Calu3 (cell line): ENCODE results near the gene PLCH2. TPM values are rescaled to one million over a fixed set of nuclear protein-coding genes. Genes with fewer than 3 reads are reported as not detected.

Source experiments
- BruUV-seq: library from RNA; stranded (reverse); fragments of 400-500 nt; replicated peaks from 2 replicates; lab custom pipeline; 2021; lab: Mats Ljungman, UMichigan
- CTCF ChIA-PET: fragments of 300-600 bp; sonication (Branson Sonifier 250); formaldehyde crosslinking; loops from one replicate; lab custom pipeline; 2022; ENCODE audit warnings: antibody characterized with exemption; lab: Charles Lee
- DNase-seq: peaks from one replicate; pipeline ENCODE4 v3.0.0; 2022
- H3K27ac Mint-ChIP-seq: one replicate; pipeline ENCODE4 v1.8.0; 2022; ENCODE audit warnings: mixed read lengths; ENCODE audit not compliant: unreplicated experiment
- H3K27me3 Mint-ChIP-seq: one replicate; pipeline ENCODE4 v1.8.0; 2022; ENCODE audit warnings: mixed read lengths; ENCODE audit not compliant: unreplicated experiment
- H3K36me3 Mint-ChIP-seq: one replicate; pipeline ENCODE4 v1.8.0; 2022; ENCODE audit warnings: mild to moderate bottlenecking, moderate library complexity, mixed read lengths; ENCODE audit not compliant: insufficient read depth, unreplicated experiment
- H3K4me1 Mint-ChIP-seq: one replicate; pipeline ENCODE4 v1.8.0; 2022; ENCODE audit warnings: mild to moderate bottlenecking, low read depth, mixed read lengths; ENCODE audit not compliant: unreplicated experiment
- H3K4me3 Mint-ChIP-seq: one replicate; pipeline ENCODE4 v1.8.0; 2022; ENCODE audit warnings: mild to moderate bottlenecking, low read depth, moderate library complexity, mixed read lengths; ENCODE audit not compliant: unreplicated experiment
- H3K9me3 Mint-ChIP-seq: one replicate; pipeline ENCODE4 v1.8.0; 2022; ENCODE audit warnings: low read depth, mixed read lengths; ENCODE audit not compliant: unreplicated experiment
- CTCF ChIP-seq: fragments of 200-600 bp; IDR thresholded peaks from one replicate; pipeline ENCODE4 v1.8.0; 2022; ENCODE audit warnings: antibody characterized with exemption; ENCODE audit not compliant: unreplicated experiment
- intact Hi-C: fragments of 100-400 bp; cut with micrococcal nuclease; formaldehyde crosslinking; loops from one replicate; pipeline ENCODE4 v1.10.0; 2022; ENCODE audit not compliant: unreplicated experiment
- total RNA-seq: library from RNA; stranded (reverse); gene quantifications from 2 replicates; pipeline ENCODE4 v1.2.3, GENCODE V29; 2022

PLCH2 gene
- total RNA-seq, 1 experiment from 2014 or later = 3.1 TPM

- no peaks in the 10 kb centered on the region for H3K4me1 Mint-ChIP-seq
These were observed 49.5 kb downstream of the PLCH2 start for GRCh38 chr1:2525572-2525919.

DNA sequence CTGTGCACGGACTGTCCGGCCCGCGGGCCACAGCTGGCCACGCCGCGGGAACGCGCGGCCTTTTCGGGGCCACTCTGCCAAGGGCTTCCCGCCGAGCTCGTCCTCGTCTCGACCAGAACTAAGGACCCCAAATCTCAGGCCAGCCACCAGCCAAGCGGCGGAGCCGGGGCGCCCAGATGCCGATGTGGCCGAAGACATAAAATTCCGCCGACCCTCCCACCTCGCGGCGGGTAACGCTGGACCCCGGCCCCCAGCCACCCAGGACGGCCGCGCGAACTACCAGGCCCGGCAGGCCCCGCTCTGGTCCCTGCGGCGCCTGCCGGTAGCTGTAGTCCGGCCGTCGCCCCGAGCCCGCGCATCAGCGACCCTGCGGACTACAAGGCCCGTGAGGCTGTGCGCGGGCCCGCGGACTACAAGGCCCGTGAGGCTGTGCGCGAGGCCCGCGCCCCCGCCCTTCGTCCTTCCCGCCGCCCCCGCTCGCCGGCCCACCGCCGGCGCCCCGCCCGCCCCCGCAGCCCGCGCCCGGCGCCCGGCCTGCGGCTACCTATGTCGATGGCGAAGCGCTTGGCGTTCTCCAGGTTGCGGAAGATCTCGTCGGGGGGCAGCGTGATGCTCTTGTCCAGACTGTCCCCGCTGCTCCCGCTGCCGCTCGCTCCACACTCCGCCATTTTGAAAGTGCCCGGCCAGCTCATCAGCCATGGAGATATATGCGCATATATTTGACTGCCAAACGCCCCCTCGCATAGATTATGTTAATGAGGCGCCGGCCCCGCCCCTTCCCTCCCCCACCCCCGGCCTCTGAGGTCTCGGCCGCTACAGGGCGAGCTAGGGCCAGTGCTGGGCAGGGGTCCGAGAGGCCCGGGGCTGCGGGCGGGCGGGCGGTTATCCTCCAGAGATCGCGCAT is 50.1 kb downstream of the PLCH2 start, which contains the start of gene PANK4:
TSS of gene PANK4 (minus strand) at position 677 of the 904 bp plus-strand sequence. CDS start at position 668, 9 bp downstream.
- peaks cover 26% of the 10 kb centered on the region for H3K36me3 Mint-ChIP-seq
- peak within 1 kb of the TSS; percentile 75 for H3K4me3 Mint-ChIP-seq
- CTCF ChIA-PET = interaction anchor here (0.6 to 1.4 kb wide), 10 partner anchors 9 to 498 kb away, joined by 3 to 10 read pairs (median 5); partner anchors contain the start of genes FAAP20, MORN1 and RER1
- no peaks in the 10 kb centered on the region for H3K9me3 Mint-ChIP-seq
- no TSS peak for BruUV-seq
- no peak within 1 kb of the TSS for H3K27ac Mint-ChIP-seq
- peak; percentile 87 for DNase-seq
- H3K27me3 Mint-ChIP-seq = peaks cover 8% of the 10 kb centered on the region
- H3K4me1 Mint-ChIP-seq = no peaks in the 10 kb centered on the region
- TF ChIP-seq CTCF = no peak
- intact Hi-C loops = no loop called here

More at GRCh38 chr1:2525572-2525919, 49.5 kb downstream of the PLCH2 start:
- H3K4me3 Mint-ChIP-seq = peak overlapping the region; percentile 75
- no peaks in the 10 kb centered on the region for H3K9me3 Mint-ChIP-seq
- no peak for TF ChIP-seq CTCF
- H3K36me3 Mint-ChIP-seq = peaks cover 32% of the 10 kb centered on the region
- CTCF ChIA-PET = interaction anchor here (0.6 to 1.4 kb wide), 5 partner anchors 10 to 430 kb away, joined by 5 to 10 read pairs (median 8); partner anchors contain the start of gene FAAP20
- BruUV-seq = TSS peak; percentile 34
- H3K27me3 Mint-ChIP-seq = peaks cover 1% of the 10 kb centered on the region
- H3K27ac Mint-ChIP-seq = no peak overlapping the region
- intact Hi-C loops = no loop called here
- no peak for DNase-seq

DNA sequence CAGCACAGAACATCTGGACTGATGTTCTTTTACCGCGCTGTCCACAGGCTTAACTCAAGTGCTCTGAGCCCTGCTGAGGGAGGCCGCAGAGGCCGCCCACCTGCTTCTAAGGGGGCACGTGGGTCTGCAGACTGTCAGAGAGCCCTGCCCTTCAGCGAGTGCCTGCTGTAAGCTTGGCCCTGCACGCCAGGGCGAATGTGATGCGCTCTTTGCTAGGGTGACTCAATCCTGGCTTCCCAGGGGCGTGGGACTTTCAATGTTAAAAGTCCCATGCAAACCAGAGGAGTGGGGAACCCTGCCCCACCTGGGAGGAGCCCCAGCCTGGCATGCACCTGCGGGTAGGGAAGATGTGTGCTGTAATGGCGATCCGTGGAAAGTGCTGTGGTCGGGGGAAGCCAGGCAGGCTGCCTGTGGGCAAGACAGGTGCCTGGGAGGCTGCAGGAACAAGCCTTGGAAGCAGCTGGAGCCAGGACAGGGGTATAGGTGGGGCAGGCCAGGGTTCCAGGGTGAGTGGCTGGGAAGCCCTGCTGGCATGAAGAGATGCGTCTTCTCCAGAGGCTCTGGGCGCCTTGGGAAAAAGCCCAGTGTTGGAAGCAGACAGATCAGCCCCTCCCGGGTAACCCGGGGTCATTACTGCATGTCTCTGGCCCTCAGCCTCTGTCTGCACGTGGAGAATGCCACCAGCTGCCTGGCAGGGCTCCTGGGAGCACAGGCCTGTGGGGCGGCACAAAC is 50.9 kb downstream of the PLCH2 start:
- intact Hi-C loops = no loop called here
- Mint-ChIP-seq H3K27ac (no peak overlapping the region), H3K36me3 (peaks cover 24% of the 10 kb centered on the region), H3K4me1 (no peaks in the 10 kb centered on the region), H3K9me3 (no peaks in the 10 kb centered on the region), H3K4me3 (peak overlapping the region; percentile 75), H3K27me3 (peaks cover 12% of the 10 kb centered on the region)
- BruUV-seq = no TSS peak
- CTCF ChIA-PET = interaction anchor here (0.9 to 1.4 kb wide), 5 partner anchors 9 to 328 kb away, joined by 3 to 8 read pairs (median 5); no protein-coding TSS in a partner anchor
- no peak for DNase-seq
- TF ChIP-seq CTCF = no peak

GRCh38 chr1:2527556-2527860 is 51.4 kb downstream of the PLCH2 start:
- no peak overlapping the region for H3K4me3 Mint-ChIP-seq
- CTCF ChIA-PET = no interaction called here
- H3K27me3 Mint-ChIP-seq = peaks cover 12% of the 10 kb centered on the region
- TF ChIP-seq CTCF = no peak
- DNase-seq = no peak
- no peaks in the 10 kb centered on the region for H3K9me3 Mint-ChIP-seq
- no peak overlapping the region for H3K27ac Mint-ChIP-seq
- H3K36me3 Mint-ChIP-seq = peaks cover 24% of the 10 kb centered on the region
- BruUV-seq = no TSS peak
- H3K4me1 Mint-ChIP-seq = no peaks in the 10 kb centered on the region
- intact Hi-C loops = no loop called here
